Coronary artery (tissue), 2 donors: Measurements from ENCODE around the gene ZNF555.
"Not testable (repeated sequence)": the region's sequence is repeated elsewhere in the genome, so short reads cannot be mapped to it uniquely, and the experiment has no call there.

Experiments used
- DNase-seq: peaks from one replicate; pipeline ENCODE4 v3.0.0-alpha.2; 2017; ENCODE audit warnings: low spot score
- H3K27ac ChIP-seq, 2 donors: fragments of 200-600 bp; sonication (generic); one replicate each; pipeline ENCODE4 v1.5.1; 2016 to 2019
- H3K4me3 ChIP-seq: fragments of 200-600 bp; sonication (generic); 2 replicates; pipeline ENCODE4 v1.5.1; 2016; ENCODE audit warnings: mild to moderate bottlenecking, moderate library complexity
- CTCF ChIP-seq: fragments of 200-600 bp; sonication (generic); IDR thresholded peaks from one replicate; pipeline ENCODE4 v1.5.1; 2019; ENCODE audit warnings: antibody characterized with exemption

The ZNF555 gene

DNA sequence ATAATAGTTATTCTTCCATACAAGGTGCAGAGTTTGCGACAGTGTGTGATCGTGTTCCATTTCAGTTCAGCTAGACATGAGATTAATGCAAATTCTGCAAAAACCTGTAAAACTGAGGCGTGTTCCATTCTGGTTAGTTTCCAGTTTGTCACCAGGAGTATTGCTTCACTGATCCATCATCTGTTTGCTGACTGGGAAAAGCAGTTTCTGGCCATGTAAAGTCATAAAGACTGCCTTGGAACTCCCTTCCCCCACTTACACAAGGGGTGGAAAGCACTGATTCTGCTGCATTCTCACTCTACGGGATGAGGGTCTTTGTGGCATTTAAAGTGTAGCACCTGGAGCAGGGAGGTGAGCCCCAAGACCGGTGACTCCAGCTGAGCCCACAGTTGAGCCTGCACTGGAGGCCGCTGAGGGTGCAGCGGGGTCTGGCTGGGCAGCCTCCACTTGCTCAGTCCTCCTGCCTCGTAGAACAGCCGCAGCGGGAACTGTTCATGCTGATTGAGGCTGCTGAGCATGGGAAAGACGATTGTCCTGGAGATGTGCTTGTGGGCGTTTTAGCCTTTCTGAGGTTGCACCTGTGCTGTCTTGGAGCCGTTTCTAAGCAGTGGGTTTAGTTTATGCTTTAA lies 61.4 kb downstream of the ZNF555 start:
- no peak for DNase-seq
- H3K4me3 ChIP-seq: no peak overlapping the region
- TF ChIP-seq CTCF: no peak
- no peak overlapping the region for H3K27ac ChIP-seq

- not testable (repeated sequence) for DNase-seq, H3K4me3 ChIP-seq, H3K27ac ChIP-seq
These were observed 62.1 kb downstream of the ZNF555 start for GRCh38 chr19:2903326-2903725.

GRCh38 chr19:2905918-2906519 lies 64.7 kb downstream of the ZNF555 start:
- no peak for DNase-seq
- H3K4me3 ChIP-seq: no peak overlapping the region
- TF ChIP-seq CTCF: no peak
- H3K27ac ChIP-seq: no peak overlapping the region

DNA sequence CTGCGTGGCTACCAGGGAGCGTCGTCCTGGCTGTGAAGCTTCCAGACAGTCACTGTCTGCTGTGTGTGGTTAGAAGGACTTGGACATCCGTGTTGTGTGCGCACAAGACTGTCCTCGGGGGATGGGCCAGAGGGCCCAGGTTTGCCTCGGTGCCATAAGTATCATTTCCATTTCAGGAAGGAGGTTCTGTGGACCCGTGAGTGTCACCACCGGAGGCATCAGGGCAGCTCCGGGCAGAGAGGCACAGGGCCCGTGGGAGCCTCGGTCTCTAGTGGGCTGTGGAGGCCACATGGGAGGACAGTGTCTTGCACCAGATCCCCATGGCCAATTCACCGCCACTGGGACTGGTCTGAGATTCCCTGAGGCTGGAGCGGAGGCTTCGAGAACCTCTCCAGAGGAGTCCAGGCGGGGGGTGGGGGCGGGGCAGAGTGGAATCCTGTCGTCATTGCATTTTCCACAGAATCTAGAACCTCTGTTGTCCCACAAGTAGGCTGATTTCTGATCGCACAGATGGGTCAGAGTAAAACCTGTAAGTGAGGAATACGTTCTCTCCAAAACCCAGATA lies 65.4 kb downstream of the ZNF555 start:
- no peak overlapping the region for H3K27ac ChIP-seq
- no peak for TF ChIP-seq CTCF
- H3K4me3 ChIP-seq: no peak overlapping the region
- DNase-seq: no peak
